Right lung (tissue), 5 donors: Measurements from ENCODE around the gene ASPSCR1. TPM values are rescaled to one million over a fixed set of nuclear protein-coding genes. Genes with fewer than 3 reads are reported as not detected.

ENCODE experiments used
- DNase-seq, 2 donors: peaks; one replicate each; pipeline ENCODE4 v3.0.0-alpha.2; 2013
- polyA plus RNA-seq, 5 donors: library from polyadenylated mRNA; unstranded; fragments of 120-200 nt; gene quantifications; one replicate each; pipeline versions ENCODE4 v1.2.1 to v1.2.3, GENCODE V29; 2013; ENCODE audit warnings: inconsistent platforms in 1 of 5, low replicate concordance in 1 of 5; ENCODE audit not compliant: insufficient read length in 5 of 5, insufficient read depth in 1 of 5

Gene ASPSCR1
- polyA plus RNA-seq, 5 donors = 32.9 to 68.3 (median 44.6) TPM

GRCh38 chr17:82012261-82012639 is 34.8 kb downstream of the ASPSCR1 start:
- DNase-seq = no peak

- no peak for DNase-seq
These were observed 35.3 kb downstream of the ASPSCR1 start for GRCh38 chr17:82012640-82013295.

GRCh38 chr17:82013341-82013740 is 35.9 kb downstream of the ASPSCR1 start:
- DNase-seq = no peak

GRCh38 chr17:82013772-82014321 is 36.4 kb downstream of the ASPSCR1 start:
- DNase-seq = no peak

GRCh38 chr17:82014432-82014831 is 37.0 kb downstream of the ASPSCR1 start:
- DNase-seq = no peak

GRCh38 chr17:82014971-82015310 is 37.5 kb downstream of the ASPSCR1 start:
- DNase-seq = no peak

GRCh38 chr17:82015311-82015971 is 38.0 kb downstream of the ASPSCR1 start:
- peak in 1 of 2 donors; percentile 51 for DNase-seq

GRCh38 chr17:82016061-82016874 is 38.8 kb downstream of the ASPSCR1 start:
- no peak for DNase-seq

GRCh38 chr17:82016875-82017459 is 39.5 kb downstream of the ASPSCR1 start:
- no peak for DNase-seq

GRCh38 chr17:82017612-82018151 is 40.3 kb downstream of the ASPSCR1 start:
- no peak for DNase-seq

GRCh38 chr17:82018152-82018988 is 40.9 kb downstream of the ASPSCR1 start:
- no peak for DNase-seq

- no peak for DNase-seq
These were observed 41.7 kb downstream of the ASPSCR1 start for GRCh38 chr17:82018989-82019689.

- DNase-seq = no peak
These were observed 42.5 kb downstream of the ASPSCR1 start for GRCh38 chr17:82019690-82020571.

GRCh38 chr17:82020572-82021106 is 43.2 kb downstream of the ASPSCR1 start:
- DNase-seq = no peak

GRCh38 chr17:82021107-82021899 is 43.9 kb downstream of the ASPSCR1 start:
- peak in 1 of 2 donors; percentile 50 for DNase-seq

- DNase-seq = no peak
These were observed 44.5 kb downstream of the ASPSCR1 start for GRCh38 chr17:82021900-82022309.

- no peak for DNase-seq
These were observed 45.0 kb downstream of the ASPSCR1 start, which contains the start of gene CENPX for GRCh38 chr17:82022310-82022980. CENPX (minus strand) TSS chr17:82022878; CDS start chr17:82022861, 17 bp downstream.
